Left lung (tissue), 10 donors: ENCODE results near the gene SFXN5. TPM values are rescaled to one million over a fixed set of nuclear protein-coding genes. Genes with fewer than 3 reads are reported as not detected.
A peak's percentile ranks its signal among the peaks of the same experiment; 100 is the strongest.

ENCODE experiments used
- ATAC-seq: fragments of 200-7000 bp; cut with Tn5 transposase; one replicate; pipeline ENCODE4 v1.9.1; 2020; ENCODE audit warnings: moderate library complexity
- DNase-seq, 4 donors: peaks; one replicate each; pipeline ENCODE4 v3.0.0-alpha.2; 2013 to 2020
- H3K27ac ChIP-seq, 2 donors: fragments of 200-600 bp; sonication (generic) in 1 of 2; one replicate each; pipeline versions ENCODE4 v1.5.0 to v1.8.0; 2020 to 2021
- H3K27me3 ChIP-seq, 2 donors: fragments of 200-600 bp; sonication (generic) in 1 of 2; one replicate each; pipeline versions ENCODE4 v1.5.0 to v1.8.0; 2020 to 2021
- H3K36me3 ChIP-seq, 2 donors: fragments of 200-600 bp; sonication (generic) in 1 of 2; one replicate each; pipeline versions ENCODE4 v1.5.0 to v1.8.0; 2020 to 2021
- H3K4me1 ChIP-seq, 2 donors: fragments of 200-600 bp; one replicate each; pipeline ENCODE4 v1.8.0; 2021
- H3K4me3 ChIP-seq, 2 donors: fragments of 200-600 bp; sonication (generic) in 1 of 2; one replicate each; pipeline versions ENCODE4 v1.5.0 to v1.8.0; 2020 to 2021; ENCODE audit warnings: mild to moderate bottlenecking in 1 of 2
- H3K9me3 ChIP-seq, 2 donors: fragments of 200-600 bp; sonication (generic) in 1 of 2; one replicate each; pipeline versions ENCODE4 v1.5.0 to v1.8.0; 2020 to 2021
- intact Hi-C, 2 donors: fragments of 100-400 bp; cut with DNase I; formaldehyde crosslinking; loops; one replicate each; pipeline versions ENCODE4 v1.11.2 to v1.14.2; 2022
- polyA plus RNA-seq, 6 donors: library from polyadenylated mRNA; unstranded; fragments of 120-200 nt; gene quantifications; one replicate each; pipeline ENCODE4 v1.2.1, GENCODE V29; 2013; ENCODE audit not compliant: insufficient read length in 6 of 6
- total RNA-seq, 2 donors: library from RNA; stranded (reverse); fragmentation: NEBNext Ultra II Directional; extraction: Animal tissue kit (Norgen Biotek cat#: 25700); gene quantifications; one replicate each; pipeline ENCODE4 v1.2.1, GENCODE V29; 2021
- TF ChIP-seq, protein P1 (sequence below), 2 donors: fragments of 200-600 bp; sonication (generic) in 1 of 2; IDR thresholded peaks; one replicate each; pipeline versions ENCODE4 v1.5.0 to v1.8.0; 2021; ENCODE audit warnings: antibody characterized with exemption in 2 of 2
- donor health status: DM: no; HTN: yes; CAD: no.
- donor health status: DM: no; HTN: no; CAD: no.

SFXN5 gene
- total and polyA plus RNA-seq, 8 donors: 14.5 to 21.1 (median 15.8) TPM

DNA sequence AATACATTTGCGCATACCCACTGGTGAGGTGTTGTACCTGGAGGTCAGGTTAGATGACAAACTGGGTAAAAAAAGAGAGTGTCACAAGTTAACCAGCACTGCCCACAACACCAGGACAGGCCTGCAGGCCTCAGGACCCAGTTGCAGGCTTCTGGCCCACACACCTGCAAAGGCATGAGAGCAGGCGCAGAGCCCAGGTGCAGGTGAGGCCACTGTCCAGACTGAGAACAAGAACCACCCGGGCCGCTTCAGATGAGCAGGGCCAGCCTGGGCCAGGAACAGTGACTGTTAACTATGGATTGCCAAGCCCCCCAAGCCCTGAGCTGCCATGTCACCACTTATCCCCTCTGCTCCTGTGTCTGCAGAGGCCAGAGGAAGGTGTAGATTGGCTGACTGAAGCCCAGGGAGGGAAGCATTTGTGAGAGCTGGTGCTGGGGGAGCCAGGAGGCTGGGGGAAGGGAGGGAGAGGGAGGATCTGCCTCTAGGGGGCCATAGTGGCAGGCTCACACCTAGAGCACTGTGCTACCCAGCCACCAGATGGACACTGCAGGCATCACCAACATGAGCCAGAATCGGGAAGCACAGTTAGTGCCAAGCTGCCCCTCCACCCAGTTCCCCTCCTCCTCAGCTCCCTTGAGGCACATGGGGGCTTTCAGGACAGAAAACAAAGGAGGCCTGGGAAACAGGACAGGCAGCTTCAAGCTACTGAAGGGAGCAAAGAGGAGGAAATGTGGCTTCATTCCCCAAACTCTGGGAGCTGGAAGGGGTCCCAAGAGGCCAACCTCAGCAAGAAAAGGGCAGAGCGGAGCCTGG lies 35.4 kb downstream of the SFXN5 start:
- Histone ChIP-seq H3K4me1 (peaks cover 0 to 53% of the 10 kb centered on the region in 2 donors), H3K9me3 (no peaks in the 10 kb centered on the region), H3K36me3 (peaks cover 0 to 18% of the 10 kb centered on the region in 2 donors), H3K27me3 (no peaks in the 10 kb centered on the region), H3K27ac (peak overlapping the region in 1 of 2 donors; percentile 81), H3K4me3 (no peak overlapping the region)
- TF ChIP-seq, protein P1, sequence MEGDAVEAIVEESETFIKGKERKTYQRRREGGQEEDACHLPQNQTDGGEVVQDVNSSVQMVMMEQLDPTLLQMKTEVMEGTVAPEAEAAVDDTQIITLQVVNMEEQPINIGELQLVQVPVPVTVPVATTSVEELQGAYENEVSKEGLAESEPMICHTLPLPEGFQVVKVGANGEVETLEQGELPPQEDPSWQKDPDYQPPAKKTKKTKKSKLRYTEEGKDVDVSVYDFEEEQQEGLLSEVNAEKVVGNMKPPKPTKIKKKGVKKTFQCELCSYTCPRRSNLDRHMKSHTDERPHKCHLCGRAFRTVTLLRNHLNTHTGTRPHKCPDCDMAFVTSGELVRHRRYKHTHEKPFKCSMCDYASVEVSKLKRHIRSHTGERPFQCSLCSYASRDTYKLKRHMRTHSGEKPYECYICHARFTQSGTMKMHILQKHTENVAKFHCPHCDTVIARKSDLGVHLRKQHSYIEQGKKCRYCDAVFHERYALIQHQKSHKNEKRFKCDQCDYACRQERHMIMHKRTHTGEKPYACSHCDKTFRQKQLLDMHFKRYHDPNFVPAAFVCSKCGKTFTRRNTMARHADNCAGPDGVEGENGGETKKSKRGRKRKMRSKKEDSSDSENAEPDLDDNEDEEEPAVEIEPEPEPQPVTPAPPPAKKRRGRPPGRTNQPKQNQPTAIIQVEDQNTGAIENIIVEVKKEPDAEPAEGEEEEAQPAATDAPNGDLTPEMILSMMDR (IDR thresholded peaks at IDR 0.05): no peak
- no peak for DNase-seq
- ATAC-seq: no peak
- intact Hi-C loops: no loop called here

DNA sequence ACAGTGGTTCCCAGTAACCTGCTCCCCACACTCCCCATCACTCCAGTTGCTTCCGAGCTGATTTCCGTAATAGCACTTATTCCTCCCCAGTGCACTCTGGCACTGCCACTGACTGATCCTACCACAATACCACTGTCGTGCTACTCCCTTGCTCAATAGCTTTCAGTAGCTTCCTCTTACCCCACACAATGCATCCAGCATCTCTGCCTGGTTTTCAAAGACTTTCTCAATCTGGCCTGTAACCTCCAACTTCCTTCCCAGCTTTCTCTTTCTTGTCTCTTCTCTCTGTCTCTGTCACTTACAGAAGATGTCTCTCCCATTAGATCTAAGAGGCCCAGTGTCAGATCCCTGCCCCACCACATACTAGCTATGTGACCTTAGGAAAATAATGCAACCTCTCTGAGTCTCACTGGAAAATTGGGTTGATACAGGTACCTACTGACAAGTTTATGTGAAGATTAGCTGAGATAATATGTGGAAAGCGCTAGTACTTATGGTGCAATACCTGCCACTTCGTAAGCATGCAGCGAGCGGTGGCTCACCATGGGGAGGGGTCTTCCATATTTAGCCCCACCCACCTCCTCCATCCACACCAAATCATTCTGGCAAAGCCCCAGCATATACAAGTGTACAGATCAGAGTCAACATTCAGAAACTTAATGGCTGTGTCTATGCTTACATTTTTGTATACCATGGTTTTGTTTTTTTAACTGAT lies 36.7 kb downstream of the SFXN5 start:
- Histone ChIP-seq H3K4me1 (peaks cover 0 to 53% of the 10 kb centered on the region in 2 donors), H3K27me3 (no peaks in the 10 kb centered on the region), H3K9me3 (no peaks in the 10 kb centered on the region), H3K27ac (peak overlapping the region in 1 of 2 donors; percentile 81), H3K4me3 (no peak overlapping the region), H3K36me3 (peaks cover 0 to 10% of the 10 kb centered on the region in 2 donors)
- TF ChIP-seq, protein P1 (IDR thresholded peaks at IDR 0.05): no peak
- intact Hi-C loops: no loop called here
- DNase-seq (no peak), ATAC-seq (peak; percentile 74)

DNA sequence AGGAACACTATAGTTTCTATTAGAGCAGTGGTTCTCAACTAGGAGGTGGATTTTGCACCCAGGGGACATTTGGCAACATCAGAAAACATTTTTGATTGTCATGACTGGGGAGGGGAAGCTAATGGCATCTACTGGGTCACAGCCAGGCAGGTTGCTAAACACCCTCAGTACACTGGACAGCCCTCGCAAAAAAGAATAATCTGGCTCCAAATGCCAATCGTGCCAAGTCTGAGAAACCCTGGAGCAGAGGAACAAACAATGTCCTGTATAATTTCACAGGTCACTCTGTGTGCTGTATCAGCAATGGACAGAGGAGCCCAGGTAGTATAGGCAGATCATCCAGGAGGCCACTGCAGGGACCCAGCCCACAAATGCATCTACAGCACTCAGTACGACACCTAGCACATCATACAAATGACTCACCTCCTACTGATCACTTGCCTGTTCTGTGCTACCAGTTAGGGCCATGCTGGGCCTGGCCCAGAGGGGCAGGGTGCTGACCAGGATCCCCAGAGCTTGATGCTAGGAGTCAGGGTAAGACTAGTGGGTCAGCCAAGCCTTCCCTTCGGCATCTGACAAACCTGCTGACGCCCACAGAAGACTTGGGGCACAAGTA lies 37.6 kb downstream of the SFXN5 start:
- no peaks in the 10 kb centered on the region for H3K27me3 ChIP-seq
- no peaks in the 10 kb centered on the region for H3K9me3 ChIP-seq
- H3K4me1 ChIP-seq: peaks cover 0 to 53% of the 10 kb centered on the region in 2 donors
- no peak for DNase-seq
- peaks cover 0 to 9% of the 10 kb centered on the region in 2 donors for H3K36me3 ChIP-seq
- H3K27ac ChIP-seq: peak overlapping the region in 1 of 2 donors; percentile 81
- no peak for ATAC-seq
- no peak overlapping the region for H3K4me3 ChIP-seq
- TF ChIP-seq, protein P1 (IDR thresholded peaks at IDR 0.05): no peak
- intact Hi-C loops: no loop called here

DNA sequence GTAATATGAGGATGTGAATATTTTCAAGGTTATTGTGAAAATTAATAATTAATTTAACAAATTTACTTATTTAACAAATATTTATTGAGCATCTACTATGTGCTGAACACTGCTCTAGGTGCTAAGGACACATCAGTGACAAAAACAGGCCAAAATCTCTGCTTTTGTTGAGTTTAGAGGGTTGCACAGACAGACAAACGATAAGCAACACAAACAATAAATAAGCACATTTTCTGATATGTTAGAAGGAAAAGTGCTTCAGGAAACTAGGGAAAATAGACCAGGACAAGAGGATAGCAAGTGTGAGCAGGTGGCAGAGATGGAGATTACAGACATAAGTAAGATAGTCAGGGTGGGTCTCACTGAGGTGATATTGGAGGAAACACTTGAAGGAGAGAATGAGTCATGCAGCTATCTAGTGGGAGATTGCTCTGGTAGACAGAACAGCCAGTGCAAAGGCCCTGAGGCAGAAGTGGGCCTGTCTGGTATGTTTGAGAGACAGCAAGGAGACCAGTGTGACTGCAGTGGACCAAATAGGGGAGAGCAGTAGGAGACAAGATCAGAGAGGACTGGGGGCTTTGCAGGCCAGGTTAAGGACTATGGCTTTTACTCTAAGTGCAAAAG lies 38.3 kb downstream of the SFXN5 start:
- DNase-seq (no peak), ATAC-seq (no peak)
- Histone ChIP-seq H3K4me1 (peaks cover 0 to 53% of the 10 kb centered on the region in 2 donors), H3K27me3 (no peaks in the 10 kb centered on the region), H3K27ac (peak overlapping the region in 1 of 2 donors; percentile 81), H3K4me3 (no peak overlapping the region), H3K9me3 (no peaks in the 10 kb centered on the region), H3K36me3 (peaks cover 0 to 11% of the 10 kb centered on the region in 2 donors)
- TF ChIP-seq, protein P1 (IDR thresholded peaks at IDR 0.05): no peak
- intact Hi-C loops: no loop called here
